HEK293 (cell line): ENCODE results near the gene POLN.

ENCODE experiments used
- CTCF ChIA-PET: fragments of 350-600 bp; formaldehyde crosslinking; extraction: SDS; loops from one replicate; lab custom pipeline; 2021; ENCODE audit warnings: antibody characterized with exemption; lab: Yijun Ruan, JAX
- POLR2A ChIA-PET: fragments of 300-600 bp; formaldehyde crosslinking; extraction: SDS; loops from one replicate; lab custom pipeline; 2020; ENCODE audit warnings: antibody characterized with exemption, inconsistent platforms; lab: Yijun Ruan, JAX
- H3K27ac ChIP-seq: fragments of 200-500 bp; sonication (Bioruptor generic); 2 replicates; pipeline ENCODE4 v1.5.1; 2014; ENCODE audit warnings: low read depth, low read length, control low read depth, inconsistent platforms; ENCODE audit errors: extremely low read depth
- H3K36me3 ChIP-seq, 2 experiments: fragments of 200-500 bp in 1 of 2; sonication (Bioruptor generic) in 1 of 2; 1 replicate in 1 of 2; 2 replicates in 1 of 2; pipeline ENCODE4 v1.5.1; 2014 to 2017; ENCODE audit warnings: inconsistent platforms in 2 of 2, low read length in 2 of 2; ENCODE audit not compliant: control insufficient read depth in 2 of 2, insufficient read depth in 1 of 2
- H3K4me1 ChIP-seq: fragments of 200-500 bp; sonication (Bioruptor generic); 2 replicates; pipeline ENCODE4 v1.5.1; 2014; ENCODE audit warnings: mild to moderate bottlenecking, low read length, inconsistent platforms; ENCODE audit not compliant: control insufficient read depth, insufficient read depth
- H3K4me3 ChIP-seq: 2 replicates; pipeline ENCODE4 v1.5.1; 2011; ENCODE audit warnings: low read depth, mild to moderate bottlenecking, control low read depth, low read length, moderate library complexity
- H3K9me3 ChIP-seq: fragments of 200-500 bp; sonication (Bioruptor generic); 2 replicates; pipeline ENCODE4 v1.5.1; 2014; ENCODE audit warnings: low read depth, low read length, inconsistent platforms; ENCODE audit not compliant: control insufficient read depth, insufficient read depth
- EGR2 ChIP-seq: fragments of 450-650 bp; formaldehyde crosslinking; IDR thresholded peaks from 2 replicates; pipeline ENCODE4 v1.5.1; 2016; ENCODE audit warnings: low read depth, missing biosample characterization, missing genetic modification characterization
- ELK4 ChIP-seq: IDR thresholded peaks from 2 replicates; pipeline ENCODE4 v1.6.1; 2011; ENCODE audit warnings: mild to moderate bottlenecking, low read depth, low read length, borderline replicate concordance
- INSM2 ChIP-seq: fragments of 450-650 bp; formaldehyde crosslinking; IDR thresholded peaks from 2 replicates; pipeline ENCODE4 v1.5.1; 2016; ENCODE audit warnings: missing biosample characterization, missing genetic modification characterization
- SCRT1 ChIP-seq: fragments of 450-650 bp; formaldehyde crosslinking; IDR thresholded peaks from 2 replicates; pipeline ENCODE4 v1.5.1; 2016; ENCODE audit warnings: missing biosample characterization, missing genetic modification characterization, borderline replicate concordance
- SCRT2 ChIP-seq: fragments of 450-650 bp; formaldehyde crosslinking; IDR thresholded peaks from 2 replicates; pipeline ENCODE4 v1.5.1; 2016; ENCODE audit warnings: missing biosample characterization, missing genetic modification characterization
- TRIM28 ChIP-seq: IDR thresholded peaks from 2 replicates; pipeline ENCODE4 v1.6.1; 2011; ENCODE audit warnings: low read length, control low read depth, borderline replicate concordance
- ZBTB1 ChIP-seq: fragments of 450-650 bp; formaldehyde crosslinking; IDR thresholded peaks from 2 replicates; pipeline ENCODE4 v1.5.1; 2016; ENCODE audit warnings: missing biosample characterization, missing genetic modification characterization
- ZBTB20 ChIP-seq: fragments of 450-650 bp; formaldehyde crosslinking; IDR thresholded peaks from 2 replicates; pipeline ENCODE4 v1.5.1; 2016; ENCODE audit warnings: missing biosample characterization, missing genetic modification characterization
- ZBTB48 ChIP-seq: fragments of 450-650 bp; formaldehyde crosslinking; IDR thresholded peaks from 2 replicates; pipeline ENCODE4 v1.5.1; 2016; ENCODE audit warnings: missing biosample characterization, missing genetic modification characterization
- ZNF146 ChIP-seq: fragments of 450-650 bp; formaldehyde crosslinking; IDR thresholded peaks from 2 replicates; pipeline ENCODE4 v1.5.1; 2016; ENCODE audit warnings: missing biosample characterization, missing genetic modification characterization
- ZNF202 ChIP-seq: fragments of 450-650 bp; formaldehyde crosslinking; IDR thresholded peaks from 2 replicates; pipeline ENCODE4 v1.5.1; 2016; ENCODE audit warnings: missing biosample characterization, missing genetic modification characterization, borderline replicate concordance
- ZNF302 ChIP-seq: fragments of 450-650 bp; formaldehyde crosslinking; IDR thresholded peaks from 2 replicates; pipeline ENCODE4 v1.5.1; 2016; ENCODE audit warnings: missing biosample characterization, missing genetic modification characterization, low read depth
- ZNF596 ChIP-seq: fragments of 450-650 bp; IDR thresholded peaks from 2 replicates; pipeline ENCODE4 v1.5.0; 2018; ENCODE audit warnings: missing biosample characterization, mild to moderate bottlenecking, missing genetic modification characterization, moderate library complexity
- ZNF76 ChIP-seq: fragments of 450-650 bp; formaldehyde crosslinking; IDR thresholded peaks from 2 replicates; pipeline ENCODE4; 2016; ENCODE audit warnings: low read depth, missing biosample characterization, missing genetic modification characterization, borderline replicate concordance
- ZNF792 ChIP-seq: fragments of 450-650 bp; formaldehyde crosslinking; IDR thresholded peaks from 2 replicates; pipeline ENCODE4 v1.5.1; 2016; ENCODE audit warnings: missing biosample characterization, missing genetic modification characterization
- TF ChIP-seq, protein P1 (sequence below): fragments of 450-650 bp; formaldehyde crosslinking; IDR thresholded peaks from 2 replicates; pipeline ENCODE4 v1.5.1; 2016; ENCODE audit warnings: missing biosample characterization, missing genetic modification characterization
- TF ChIP-seq, protein P2 (sequence below): fragments of 450-650 bp; formaldehyde crosslinking; IDR thresholded peaks from 2 replicates; pipeline ENCODE4 v1.5.1; 2016; ENCODE audit warnings: missing biosample characterization, missing genetic modification characterization
- TF ChIP-seq, protein P3 (sequence below): fragments of 450-650 bp; formaldehyde crosslinking; IDR thresholded peaks from 2 replicates; pipeline ENCODE4 v1.5.1; 2016; ENCODE audit warnings: missing biosample characterization, missing genetic modification characterization

POLN gene

DNA sequence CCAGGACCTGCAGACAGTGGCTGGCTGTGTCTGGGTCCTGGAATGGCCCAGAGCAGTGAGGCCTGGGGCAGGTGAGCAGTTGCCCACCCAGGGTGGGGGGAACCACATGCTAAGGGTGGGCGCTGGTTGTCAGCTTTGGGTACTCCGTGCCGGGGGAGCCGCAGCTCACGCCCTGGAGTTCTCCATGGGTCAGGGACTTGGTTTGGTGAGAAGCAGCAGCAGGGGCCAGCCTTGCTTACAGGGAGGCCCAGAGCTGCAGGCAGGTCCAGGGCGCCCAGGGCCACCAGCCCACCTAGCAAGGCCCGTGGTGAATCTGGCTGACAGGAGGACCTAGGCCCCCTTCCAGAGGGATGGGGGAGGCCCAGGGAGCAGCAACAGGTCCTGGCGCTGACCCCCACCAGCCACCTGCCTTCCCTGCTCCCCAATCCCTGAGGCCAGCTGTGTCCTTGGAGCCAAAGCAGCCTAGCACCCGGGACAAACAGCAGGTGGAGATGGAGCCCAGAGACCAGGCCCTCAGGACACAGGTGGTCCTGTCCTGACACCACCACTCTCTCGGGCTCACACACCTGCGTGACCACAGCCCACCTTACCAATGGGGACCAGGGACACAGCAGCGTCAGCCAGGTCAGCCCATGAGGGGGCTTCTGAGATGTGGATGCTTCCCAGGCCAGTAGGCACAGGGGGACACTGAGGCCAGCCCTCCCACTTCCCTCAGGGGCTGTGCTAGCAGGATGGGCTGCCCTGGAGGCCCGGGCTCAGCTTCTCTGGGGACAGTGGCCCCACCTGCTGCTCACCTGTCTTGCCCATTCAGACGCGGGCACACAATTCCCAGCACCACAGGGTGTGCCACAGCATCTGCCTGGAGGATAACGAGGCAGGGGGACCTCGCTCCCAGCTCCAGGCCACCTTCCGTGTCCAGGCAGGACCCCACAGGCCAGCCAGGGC lies 16.4 kb upstream of the POLN start:
- ChIA-PET POLR2A (interaction anchor here (2.1 kb wide), 1 partner anchor 16 kb away, joined by 7 read pairs; the partner anchor contains the start of genes HAUS3 and POLN), CTCF (no interaction called here)
- no peak overlapping the region for H3K4me3 ChIP-seq
- H3K27ac ChIP-seq = no peak overlapping the region
- H3K4me1 ChIP-seq = no peaks in the 10 kb centered on the region
- H3K9me3 ChIP-seq = no peaks in the 10 kb centered on the region
- TF ChIP-seq ZBTB1 (no peak), EGR2 (tag by site-specific recombination) (no peak), SCRT2 (tag by site-specific recombination) (peak; percentile 68), ZNF202 (tag by site-specific recombination) (no peak), SCRT1 (tag by site-specific recombination) (peak; percentile 37; the same call in 1 of the 2 replicates), INSM2 (tag by site-specific recombination) (no peak), ZBTB48 (tag by site-specific recombination) (no peak), ELK4 (no peak), TRIM28 (no peak), ZNF792 (tag by site-specific recombination) (no peak), ZNF146 (tag by site-specific recombination) (no peak), ZNF302 (tag by site-specific recombination) (no peak), ZBTB20 (no peak), ZNF596 (tag by site-specific recombination) (no peak), ZNF76 (no peak)
- TF ChIP-seq, protein P1, sequence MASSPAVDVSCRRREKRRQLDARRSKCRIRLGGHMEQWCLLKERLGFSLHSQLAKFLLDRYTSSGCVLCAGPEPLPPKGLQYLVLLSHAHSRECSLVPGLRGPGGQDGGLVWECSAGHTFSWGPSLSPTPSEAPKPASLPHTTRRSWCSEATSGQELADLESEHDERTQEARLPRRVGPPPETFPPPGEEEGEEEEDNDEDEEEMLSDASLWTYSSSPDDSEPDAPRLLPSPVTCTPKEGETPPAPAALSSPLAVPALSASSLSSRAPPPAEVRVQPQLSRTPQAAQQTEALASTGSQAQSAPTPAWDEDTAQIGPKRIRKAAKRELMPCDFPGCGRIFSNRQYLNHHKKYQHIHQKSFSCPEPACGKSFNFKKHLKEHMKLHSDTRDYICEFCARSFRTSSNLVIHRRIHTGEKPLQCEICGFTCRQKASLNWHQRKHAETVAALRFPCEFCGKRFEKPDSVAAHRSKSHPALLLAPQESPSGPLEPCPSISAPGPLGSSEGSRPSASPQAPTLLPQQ = no peak
- TF ChIP-seq, protein P2, sequence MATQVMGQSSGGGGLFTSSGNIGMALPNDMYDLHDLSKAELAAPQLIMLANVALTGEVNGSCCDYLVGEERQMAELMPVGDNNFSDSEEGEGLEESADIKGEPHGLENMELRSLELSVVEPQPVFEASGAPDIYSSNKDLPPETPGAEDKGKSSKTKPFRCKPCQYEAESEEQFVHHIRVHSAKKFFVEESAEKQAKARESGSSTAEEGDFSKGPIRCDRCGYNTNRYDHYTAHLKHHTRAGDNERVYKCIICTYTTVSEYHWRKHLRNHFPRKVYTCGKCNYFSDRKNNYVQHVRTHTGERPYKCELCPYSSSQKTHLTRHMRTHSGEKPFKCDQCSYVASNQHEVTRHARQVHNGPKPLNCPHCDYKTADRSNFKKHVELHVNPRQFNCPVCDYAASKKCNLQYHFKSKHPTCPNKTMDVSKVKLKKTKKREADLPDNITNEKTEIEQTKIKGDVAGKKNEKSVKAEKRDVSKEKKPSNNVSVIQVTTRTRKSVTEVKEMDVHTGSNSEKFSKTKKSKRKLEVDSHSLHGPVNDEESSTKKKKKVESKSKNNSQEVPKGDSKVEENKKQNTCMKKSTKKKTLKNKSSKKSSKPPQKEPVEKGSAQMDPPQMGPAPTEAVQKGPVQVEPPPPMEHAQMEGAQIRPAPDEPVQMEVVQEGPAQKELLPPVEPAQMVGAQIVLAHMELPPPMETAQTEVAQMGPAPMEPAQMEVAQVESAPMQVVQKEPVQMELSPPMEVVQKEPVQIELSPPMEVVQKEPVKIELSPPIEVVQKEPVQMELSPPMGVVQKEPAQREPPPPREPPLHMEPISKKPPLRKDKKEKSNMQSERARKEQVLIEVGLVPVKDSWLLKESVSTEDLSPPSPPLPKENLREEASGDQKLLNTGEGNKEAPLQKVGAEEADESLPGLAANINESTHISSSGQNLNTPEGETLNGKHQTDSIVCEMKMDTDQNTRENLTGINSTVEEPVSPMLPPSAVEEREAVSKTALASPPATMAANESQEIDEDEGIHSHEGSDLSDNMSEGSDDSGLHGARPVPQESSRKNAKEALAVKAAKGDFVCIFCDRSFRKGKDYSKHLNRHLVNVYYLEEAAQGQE (tag by site-specific recombination) = no peak
- TF ChIP-seq, protein P3, sequence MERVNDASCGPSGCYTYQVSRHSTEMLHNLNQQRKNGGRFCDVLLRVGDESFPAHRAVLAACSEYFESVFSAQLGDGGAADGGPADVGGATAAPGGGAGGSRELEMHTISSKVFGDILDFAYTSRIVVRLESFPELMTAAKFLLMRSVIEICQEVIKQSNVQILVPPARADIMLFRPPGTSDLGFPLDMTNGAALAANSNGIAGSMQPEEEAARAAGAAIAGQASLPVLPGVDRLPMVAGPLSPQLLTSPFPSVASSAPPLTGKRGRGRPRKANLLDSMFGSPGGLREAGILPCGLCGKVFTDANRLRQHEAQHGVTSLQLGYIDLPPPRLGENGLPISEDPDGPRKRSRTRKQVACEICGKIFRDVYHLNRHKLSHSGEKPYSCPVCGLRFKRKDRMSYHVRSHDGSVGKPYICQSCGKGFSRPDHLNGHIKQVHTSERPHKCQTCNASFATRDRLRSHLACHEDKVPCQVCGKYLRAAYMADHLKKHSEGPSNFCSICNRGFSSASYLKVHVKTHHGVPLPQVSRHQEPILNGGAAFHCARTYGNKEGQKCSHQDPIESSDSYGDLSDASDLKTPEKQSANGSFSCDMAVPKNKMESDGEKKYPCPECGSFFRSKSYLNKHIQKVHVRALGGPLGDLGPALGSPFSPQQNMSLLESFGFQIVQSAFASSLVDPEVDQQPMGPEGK (tag by site-specific recombination) = no peak
- TF ChIP-seq, all 188 proteins: peak for 2
- peaks cover 0 to 70% of the 10 kb centered on the region in 2 experiments; a peak in 1 of 3 replicates for H3K36me3 ChIP-seq
